GM13976 (cell line): ENCODE data around the gene SLC38A5.

ENCODE experiments used
- DNase-seq: peaks from one replicate; pipeline ENCODE4 v3.0.0; 2012; ENCODE audit warnings: low spot score
- CTCF ChIP-seq: IDR thresholded peaks from 2 replicates; pipeline ENCODE4 v1.5.1; 2012; ENCODE audit warnings: borderline replicate concordance, mild to moderate bottlenecking; ENCODE audit not compliant: insufficient read depth; ENCODE audit errors: extremely low read depth, missing control alignments, control extremely low read depth
- in situ Hi-C: fragments of 300-500 bp; cut with MboI; formaldehyde crosslinking; loops from one replicate; pipeline ENCODE4 v1.12.0; 2022; ENCODE audit warnings: low sequenced_read_pairs, mixed read lengths, inconsistent platforms; ENCODE audit not compliant: unreplicated experiment

SLC38A5 gene

DNA sequence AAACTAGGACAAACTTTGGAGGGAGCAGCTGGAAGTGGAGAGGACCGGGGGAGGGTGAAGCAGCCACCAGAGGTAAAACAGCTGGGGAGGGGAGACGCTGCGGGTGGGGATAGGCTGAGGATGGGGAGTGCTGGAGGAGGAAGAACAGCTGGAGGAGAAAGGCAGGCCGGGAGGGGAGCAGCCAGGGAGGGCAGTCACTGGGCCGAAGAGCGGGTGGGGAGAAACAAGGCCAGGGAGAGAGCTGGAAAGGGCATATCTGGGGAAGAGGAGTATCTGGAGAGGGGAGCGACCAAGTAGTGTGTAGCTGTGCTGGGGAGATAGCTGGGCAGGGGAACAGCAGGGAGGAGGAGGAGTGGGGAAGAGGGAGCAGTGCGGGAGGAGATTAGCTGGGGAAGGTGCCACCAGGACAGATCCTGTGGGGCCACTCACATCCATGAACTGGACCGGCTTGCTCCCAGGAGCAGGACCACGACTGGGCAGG lies 2.7 kb downstream of the SLC38A5 start:
- no peak for TF ChIP-seq CTCF
- DNase-seq: no peak
- in situ Hi-C loops: loop anchor here (25.0 kb wide), 1 partner anchor 380 kb away; no protein-coding TSS in a partner anchor

DNA sequence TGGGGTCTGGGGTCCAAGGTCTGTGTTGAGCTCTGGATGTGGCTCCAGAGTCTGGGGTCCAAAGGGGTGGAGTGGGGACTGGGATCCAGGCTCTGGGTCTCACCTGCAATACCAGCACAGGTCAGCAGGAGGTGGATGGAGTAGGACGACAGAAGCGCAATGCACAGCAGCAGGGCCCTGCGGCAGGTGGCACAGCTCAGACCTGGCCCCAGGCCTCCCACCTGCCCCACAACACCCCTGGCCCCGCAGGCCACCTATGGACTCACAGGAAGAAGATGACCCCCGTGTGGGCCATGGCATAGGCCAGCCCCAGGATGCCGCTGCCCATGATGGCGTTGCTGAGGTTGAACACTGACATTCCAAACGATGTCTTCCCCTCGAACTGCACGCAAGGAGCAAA lies 3.4 kb downstream of the SLC38A5 start:
- in situ Hi-C loops: loop anchor here (25.0 kb wide), 1 partner anchor 379 kb away; no protein-coding TSS in a partner anchor
- no peak for DNase-seq
- no peak for TF ChIP-seq CTCF

GRCh38 chrX:48465336-48465933 lies 4.6 kb downstream of the SLC38A5 start:
- DNase-seq: peak; percentile 3
- no peak for TF ChIP-seq CTCF
- in situ Hi-C loops: loop anchor here (25.0 kb wide), 1 partner anchor 378 kb away; no protein-coding TSS in a partner anchor

DNA sequence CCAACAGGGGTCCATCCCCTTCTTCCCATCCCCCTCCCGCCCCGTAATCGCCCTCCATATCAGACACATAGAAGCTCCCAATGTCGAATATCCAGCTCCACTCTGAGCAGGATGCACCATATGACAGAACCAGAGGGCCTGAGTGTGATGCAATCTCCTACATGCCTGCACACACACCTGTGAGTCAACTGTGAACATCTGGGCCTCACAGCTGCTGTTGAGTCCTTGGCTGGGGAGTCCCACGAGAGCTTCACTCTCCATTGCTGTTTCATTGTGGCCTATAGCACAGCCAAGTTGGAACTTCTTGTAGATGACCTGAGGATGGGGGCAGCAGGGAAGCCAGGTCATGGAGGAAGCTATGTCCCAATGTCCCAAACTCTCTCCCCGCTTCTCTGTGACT lies 8.2 kb downstream of the SLC38A5 start:
- TF ChIP-seq CTCF: no peak
- peak; percentile 18 for DNase-seq
- in situ Hi-C loops: loop anchor here (25.0 kb wide), 1 partner anchor 375 kb away; no protein-coding TSS in a partner anchor

- in situ Hi-C loops: loop anchor here (25.0 kb wide), 1 partner anchor 373 kb away; no protein-coding TSS in a partner anchor
- TF ChIP-seq CTCF: no peak
- peak; percentile 10 for DNase-seq
Observed at GRCh38 chrX:48460606-48461005, 9.5 kb downstream of the SLC38A5 start.

- in situ Hi-C loops: loop anchor here (25.0 kb wide), 1 partner anchor 373 kb away; no protein-coding TSS in a partner anchor
- no peak for TF ChIP-seq CTCF
- DNase-seq: no peak
Observed at GRCh38 chrX:48460031-48460430, 10.0 kb downstream of the SLC38A5 start.
